ENCODE results near the gene CARD11.

CARD11 gene

DNA sequence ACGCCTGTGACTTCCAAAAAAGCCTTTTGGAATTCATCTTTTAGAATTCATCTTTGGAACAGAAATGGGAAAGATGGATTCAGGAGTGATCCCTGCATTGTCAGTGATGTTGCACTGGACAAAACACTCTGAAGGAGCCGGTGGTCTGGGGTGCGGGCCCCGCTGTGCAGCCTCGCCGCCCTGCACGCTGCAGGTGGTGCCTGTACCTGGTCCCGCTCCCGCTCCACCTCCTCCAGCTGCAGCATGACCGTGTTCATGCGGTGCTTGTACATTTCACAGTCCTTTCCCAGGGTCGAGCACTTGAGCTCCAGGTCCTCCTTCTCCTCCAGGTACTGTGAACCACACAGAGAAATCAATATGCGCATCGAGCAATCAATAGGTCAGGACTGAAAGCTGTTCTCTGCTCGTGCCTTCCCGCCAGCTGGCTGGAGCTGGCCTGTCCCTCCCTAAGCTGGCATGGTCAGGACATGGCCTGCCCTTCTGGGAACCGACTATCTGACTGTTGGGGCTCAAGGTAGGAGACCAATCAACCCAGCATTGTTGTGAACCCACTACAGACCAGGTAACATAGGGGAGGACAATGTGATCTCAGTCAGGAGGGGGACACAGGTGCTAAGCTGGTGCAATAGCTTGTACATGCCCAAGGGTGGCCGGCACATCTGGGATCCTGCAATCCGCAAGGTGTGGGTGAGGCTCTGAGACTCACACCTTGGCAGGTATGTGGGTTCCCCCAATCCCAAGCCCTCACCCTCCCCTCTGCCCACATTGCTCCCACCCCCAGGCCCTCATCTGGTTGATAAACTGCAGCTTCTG lies 105.8 kb downstream of the CARD11 start:
- DNase-seq = no peak

DNA sequence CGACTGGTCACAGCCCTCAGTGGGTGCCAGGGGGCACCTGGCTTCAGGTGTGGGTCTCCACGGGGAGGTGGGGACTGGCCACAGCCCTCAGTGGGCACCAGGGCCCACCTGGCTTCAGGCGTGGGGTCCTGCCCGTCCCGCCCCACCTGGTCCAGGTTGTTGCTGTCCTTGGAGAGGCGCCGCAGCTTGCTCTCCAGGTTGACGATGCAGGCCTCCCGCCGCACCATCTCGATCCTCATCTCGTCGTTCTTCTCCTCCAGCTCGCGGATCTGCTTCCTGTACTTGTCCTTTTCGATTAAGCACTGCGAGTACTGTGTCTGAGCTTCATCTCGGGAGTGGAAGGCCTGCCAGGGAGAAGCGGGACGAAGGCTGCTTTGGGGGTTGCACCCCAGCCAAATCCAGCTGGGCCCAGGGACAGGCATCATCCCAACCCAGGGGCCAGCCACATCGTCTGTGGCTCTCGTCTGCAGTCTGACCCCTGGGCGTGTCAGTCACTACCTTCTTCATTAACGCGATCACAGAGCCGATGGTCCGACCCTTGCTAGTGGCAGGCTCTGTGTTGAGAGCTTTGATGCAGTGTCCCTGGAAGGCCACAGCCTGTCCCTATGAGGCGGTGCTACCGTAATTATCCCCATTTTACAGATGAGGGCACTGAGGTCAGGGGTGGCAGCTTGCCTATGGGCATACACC lies 106.6 kb downstream of the CARD11 start:
- DNase-seq = no peak

DNA sequence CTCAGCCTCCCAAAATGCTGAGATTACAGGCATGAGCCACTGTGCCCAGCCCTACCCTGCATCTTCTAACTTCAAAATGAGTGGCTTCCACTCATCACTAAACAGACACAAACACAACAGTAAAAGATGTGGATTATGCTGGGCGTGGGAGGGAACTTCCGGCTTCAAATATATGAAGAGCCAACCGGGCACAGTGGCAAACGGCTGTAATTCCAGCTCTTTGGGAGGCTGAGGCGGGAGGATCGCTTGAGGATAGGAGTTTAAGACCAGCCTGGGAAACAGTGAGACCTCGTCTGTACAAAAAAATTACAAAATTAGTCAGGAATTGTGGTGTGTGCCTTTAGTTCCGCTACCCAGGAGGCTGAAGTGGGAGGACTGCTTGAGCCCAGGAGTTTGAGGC lies 107.4 kb downstream of the CARD11 start:
- no peak for DNase-seq

DNA sequence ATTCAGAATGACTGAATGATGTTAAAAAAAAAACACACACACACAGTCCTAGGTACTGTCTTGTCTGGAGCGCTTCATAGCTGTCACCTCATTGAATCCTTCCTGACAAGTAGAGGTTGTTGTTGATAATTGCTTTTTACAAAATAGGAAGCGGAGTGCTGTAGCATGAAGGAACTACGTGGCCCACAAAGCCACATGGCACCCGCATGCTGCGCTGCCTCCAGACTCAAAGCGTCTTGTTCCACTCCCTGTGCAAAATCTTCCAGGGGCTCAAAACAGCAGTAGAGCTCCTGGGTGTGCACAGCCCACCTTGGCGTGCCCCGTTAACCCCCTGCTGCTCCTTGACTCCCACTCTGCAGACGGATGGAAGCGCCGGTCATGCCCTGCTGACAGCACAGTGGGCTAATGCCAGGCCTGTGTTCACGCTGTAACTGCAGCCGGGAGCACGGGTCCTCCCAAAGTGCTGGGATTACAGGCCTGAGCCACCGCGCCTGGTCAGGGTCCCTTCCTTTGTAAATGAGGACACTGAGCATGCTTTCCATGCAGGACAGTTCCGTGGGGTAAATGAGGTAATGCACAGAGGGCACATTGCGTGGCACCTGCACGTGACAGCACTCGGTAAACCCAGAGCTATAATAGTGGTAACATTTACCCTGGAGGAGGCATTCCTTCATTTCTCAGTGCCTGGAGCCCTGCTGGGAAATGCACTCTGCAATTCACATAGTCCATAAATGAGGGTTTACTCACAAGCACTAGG lies 108.5 kb downstream of the CARD11 start:
- DNase-seq = no peak

DNA sequence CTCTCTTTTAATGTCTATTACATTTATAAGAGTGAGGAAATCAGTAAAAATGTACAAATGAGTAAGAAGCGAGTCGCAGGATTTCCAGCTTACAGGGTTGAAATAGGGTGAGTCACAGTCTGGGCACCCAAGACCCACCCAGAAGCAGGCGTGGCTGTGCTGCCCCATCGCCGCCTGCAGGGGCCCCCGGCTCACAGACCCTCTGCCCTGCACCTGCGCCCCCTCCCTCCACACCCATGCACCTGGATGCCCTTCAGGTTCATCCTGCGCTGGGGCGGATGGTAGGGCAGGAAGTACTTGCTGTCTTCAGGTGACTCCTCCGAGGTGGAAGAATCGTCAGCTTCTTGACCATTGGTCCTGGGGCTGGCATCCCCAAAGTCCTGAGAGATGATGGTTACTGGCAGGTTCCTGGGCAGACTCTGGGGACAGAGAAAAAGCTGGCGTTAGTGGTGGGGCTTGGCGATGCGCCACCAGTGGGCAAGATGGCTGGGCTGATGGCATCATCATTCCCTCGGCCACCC lies 109.4 kb downstream of the CARD11 start:
- peak in 1 of 2 experiments; percentile 45 for DNase-seq

DNA sequence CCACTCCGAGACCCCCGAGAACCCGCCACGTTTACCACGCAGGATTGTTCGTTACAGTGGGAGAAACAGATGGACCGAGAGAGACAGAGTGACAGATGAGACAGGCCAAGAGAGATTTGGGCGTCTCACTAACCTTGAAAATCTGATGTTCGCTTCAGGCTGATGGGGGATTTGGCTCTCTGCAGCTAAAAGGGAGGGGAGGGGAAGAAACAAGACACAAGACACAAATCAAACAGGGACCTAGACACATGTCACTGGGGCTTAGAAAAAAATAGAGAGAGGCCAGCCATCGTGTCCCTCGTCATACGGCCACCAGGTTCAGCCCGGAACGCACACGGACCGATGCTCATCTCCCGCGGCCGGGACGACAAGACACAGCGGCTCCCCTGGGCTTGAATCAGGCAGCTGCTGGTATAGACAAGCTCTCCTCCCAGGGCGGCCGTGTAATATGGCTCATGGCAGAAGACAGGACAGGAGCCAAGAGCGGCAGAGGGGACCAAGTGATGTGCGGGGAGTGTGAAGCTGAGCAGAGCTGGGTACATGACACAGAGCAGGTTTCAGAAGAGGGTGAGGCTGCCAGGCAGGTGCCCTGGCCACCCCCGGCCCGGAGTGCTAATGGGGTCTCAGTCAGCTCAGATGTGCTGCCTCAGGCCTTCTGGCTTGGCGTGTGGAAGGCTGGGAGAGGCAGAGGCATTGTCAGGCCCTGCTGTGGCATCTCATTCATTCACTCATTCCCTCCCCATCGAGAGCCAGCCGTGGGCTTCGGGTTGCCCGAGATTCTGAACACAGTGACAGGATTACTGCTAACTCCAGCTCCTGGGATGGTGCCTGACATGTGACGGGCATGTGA lies 111.0 kb downstream of the CARD11 start:
- DNase-seq = no peak

DNA sequence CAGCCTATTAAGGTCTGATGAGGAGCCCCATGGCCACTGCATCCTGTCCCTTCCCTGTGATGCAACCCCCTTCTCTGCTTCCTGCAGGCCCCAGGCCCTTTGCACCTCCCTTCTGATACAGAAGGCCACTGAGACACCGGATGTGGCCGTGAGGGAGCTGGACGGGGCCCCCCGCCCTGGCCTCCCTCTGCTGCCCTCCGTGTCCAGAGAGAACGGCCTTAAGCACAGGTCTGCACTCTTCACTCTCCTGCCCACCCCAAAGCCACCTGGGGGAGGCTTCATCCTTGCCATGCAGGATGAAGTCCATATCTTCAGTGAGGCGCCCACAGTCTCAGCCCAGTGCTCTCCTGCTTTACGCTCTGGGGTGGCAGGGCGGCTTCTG lies 112.6 kb downstream of the CARD11 start:
- no peak for DNase-seq

DNA sequence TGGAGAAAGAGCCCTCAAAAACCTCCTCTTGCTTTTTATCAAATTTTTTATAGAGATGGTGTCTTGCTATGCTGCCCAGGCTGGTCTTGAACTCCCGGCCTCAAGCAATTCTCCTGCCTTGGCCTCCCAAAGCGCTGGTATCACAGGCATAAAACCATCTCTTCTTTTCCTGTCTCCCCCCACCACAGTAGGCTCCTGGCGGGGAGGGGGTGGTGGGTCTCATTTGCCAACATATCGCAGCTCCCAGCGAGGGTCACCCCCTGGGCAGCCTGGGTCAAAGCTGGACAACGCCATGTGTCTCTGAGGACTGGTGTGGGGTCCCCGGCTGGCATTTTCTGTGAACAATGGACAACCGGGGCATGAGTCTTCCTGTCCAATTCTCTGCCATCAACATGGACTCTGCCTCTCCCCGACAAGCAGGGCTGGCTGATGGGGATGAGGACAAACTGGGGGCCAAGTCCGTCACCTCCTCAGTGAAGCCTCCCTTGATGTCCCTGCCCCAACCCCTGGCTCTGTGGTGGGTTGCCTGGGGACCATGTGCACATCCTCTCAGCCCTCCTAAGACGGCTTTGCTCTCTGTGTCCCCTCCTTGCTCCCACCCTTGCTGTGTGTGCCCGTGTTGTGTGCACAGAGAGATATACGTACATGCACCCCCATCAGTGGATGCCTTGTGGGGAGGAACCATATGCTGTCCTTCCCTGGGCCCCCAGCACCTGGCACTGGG lies 113.2 kb downstream of the CARD11 start:
- DNase-seq = no peak

DNA sequence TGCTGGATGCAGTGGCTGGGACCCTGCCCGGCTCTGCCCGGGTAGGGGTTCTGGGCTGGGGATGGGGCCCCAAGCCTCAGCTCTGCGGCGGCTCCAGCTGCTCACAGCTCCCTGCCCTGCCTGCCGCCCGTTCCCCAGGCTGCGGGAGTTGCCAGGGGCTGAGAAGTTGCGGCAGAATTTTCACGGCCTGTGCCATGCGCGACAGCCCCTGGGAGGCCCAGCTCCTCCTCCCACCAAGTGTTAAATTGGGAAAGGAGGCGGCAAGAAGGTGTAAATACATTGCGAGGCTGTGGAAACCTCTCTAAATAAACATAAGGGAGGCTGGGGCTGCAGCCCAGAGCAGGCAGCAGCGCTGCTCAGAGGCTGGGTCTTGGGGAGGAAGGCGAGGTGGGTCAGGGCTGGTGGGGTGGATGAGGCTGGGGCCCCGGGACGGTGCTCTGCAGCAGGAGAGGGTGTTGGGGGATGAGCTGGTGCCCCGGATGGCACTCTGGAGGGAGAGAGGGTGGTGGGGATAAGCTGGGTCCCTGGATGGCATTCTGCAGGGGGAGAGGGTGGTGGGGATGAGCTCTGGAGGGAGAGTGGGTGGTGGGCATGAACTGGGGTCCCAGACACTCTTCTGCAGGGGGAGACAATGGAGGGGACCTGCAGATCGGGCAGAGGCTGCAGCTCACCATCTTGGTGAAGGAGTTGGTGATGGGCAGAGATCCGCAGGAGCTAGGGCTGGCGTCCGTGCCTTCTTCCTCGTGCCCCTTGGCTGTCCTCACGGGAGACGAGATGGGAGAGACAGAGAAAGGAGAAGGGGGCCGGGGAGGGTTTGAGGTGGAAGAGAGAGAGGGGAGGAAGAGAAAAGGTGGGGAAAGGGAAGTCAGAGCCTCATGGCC lies 114.1 kb downstream of the CARD11 start:
- no peak for DNase-seq

DNA sequence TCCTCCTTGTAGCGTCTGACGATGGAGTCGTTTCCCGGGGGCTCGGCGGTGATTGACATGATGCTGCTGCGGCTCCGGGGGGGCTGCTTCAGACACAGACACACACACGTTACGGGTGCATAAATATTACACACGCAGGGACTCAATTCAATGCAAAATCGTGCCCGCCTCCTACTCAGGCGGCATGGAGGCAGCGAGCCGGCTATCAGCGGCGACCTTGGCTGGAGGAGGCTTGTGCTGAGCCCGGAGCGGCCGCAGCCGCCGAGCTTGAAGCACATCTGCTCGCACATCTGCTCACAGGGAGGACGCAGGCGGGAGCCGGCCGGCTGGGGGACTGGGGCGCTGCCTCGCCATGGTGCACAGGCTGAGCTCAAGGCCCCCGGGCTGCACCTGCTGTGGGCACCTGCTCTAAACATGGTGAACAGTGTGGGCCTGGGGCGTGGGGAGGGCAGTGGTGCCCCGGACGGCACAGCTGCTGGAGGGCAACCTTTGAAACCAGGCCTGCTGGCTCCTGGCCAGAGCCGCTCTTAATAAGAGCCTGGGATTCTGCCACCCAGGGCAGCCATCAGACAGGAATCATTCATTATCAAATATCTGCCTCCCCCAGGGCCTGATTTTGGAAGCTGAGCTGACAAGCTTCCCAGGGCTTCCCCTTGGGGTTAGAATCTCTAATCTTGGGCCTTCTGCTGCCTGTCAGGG lies 114.9 kb downstream of the CARD11 start:
- DNase-seq = no peak

DNA sequence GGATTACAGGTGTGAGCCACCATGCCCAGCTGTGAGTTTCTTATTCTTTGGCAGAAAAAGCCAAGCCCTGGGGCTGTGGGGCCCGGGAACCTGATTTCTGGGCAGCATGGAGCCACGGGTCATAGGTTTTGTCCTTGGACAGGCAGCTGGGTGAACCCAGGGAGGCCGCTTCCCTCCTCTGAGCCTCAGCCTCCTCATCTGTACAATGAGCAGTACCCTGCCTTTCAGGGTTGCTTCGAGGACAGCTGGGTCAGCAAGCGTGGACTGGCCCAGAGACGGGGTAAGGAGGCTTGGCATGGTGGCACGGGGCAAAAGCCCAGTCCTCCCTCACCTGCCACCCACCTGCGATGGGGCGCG lies 115.4 kb downstream of the CARD11 start:
- no peak for DNase-seq

DNA sequence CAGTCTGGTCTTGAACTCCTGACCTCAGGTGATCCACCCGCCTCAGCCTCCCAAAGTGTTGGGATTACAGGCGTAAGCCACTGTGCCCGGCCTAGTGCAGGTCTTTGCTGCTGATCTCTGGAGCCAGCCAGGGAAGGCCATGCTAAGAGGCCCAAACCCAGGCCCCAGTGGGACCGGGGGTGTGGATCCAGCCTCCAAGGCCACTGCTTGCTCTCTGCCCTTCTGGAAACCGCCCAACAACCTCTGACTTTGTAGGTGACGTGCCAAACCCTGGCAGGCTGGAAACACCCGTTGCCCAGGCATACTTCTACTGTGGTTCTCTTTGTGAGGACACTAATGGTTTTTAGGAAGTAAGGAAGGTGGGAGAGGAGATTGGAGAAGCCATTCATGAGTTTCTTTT lies 116.1 kb downstream of the CARD11 start:
- no peak for DNase-seq

DNA sequence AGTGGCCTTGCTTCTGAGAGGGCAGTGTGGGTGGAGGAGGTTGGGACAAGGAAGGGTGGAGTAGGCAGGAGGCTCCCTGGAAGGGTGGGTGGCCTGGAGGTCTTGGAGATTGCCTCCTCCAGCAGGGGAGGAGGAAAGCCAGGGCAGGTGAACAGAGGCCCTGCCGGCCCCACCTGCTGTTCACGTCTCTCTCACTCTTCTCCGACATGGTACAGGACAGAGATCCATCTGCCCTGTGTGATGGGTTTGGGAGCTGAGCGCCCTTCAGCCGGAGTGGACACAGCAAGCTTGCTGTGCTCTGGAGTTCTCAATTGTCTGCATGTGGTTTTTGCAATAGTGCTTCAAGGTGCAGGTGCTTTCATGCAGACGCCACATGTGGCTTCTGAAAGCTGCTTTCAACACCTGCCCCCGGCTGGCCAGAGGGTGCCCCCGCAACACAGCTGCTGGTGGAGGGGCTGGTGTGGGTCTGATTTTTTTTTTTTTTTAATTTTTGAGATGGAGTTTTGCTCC lies 116.7 kb downstream of the CARD11 start:
- no peak for DNase-seq

DNA sequence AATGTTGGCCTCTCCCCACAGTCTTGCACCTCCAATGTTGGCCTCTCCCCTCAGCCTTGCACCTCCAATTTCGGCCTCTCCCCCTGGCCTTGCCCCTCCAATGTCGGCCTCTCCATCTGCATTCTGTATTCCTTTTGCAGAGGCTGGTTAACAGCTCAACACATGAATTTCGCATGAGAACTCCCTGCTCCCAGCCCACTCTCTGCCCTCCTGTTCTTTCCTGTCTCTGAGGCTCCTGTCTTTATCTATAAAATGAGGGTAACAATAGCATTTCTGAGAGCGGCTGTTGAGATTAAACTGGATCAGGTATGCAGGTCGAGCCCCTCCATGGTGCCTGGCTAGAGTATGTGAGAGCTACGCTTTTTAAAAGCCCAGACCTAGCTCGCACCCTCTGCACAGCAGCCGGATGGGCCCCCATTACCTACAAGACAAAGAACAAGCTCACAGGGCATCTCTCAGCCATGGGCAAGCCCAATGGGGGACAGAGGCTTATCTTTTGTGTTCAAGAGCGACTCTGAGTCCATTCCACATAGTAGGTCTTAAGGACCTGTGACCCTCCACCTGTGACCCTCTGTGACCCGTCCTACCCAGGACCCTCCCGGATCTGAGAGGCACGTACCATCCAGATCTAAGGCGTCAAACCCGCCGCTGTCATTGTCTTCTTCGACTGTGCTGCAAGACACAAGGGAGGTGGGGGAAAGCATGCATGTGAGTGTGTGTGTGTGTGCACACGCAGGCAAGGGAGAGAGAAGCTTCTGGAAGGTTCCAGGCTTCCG lies 117.4 kb downstream of the CARD11 start:
- DNase-seq = no peak

DNA sequence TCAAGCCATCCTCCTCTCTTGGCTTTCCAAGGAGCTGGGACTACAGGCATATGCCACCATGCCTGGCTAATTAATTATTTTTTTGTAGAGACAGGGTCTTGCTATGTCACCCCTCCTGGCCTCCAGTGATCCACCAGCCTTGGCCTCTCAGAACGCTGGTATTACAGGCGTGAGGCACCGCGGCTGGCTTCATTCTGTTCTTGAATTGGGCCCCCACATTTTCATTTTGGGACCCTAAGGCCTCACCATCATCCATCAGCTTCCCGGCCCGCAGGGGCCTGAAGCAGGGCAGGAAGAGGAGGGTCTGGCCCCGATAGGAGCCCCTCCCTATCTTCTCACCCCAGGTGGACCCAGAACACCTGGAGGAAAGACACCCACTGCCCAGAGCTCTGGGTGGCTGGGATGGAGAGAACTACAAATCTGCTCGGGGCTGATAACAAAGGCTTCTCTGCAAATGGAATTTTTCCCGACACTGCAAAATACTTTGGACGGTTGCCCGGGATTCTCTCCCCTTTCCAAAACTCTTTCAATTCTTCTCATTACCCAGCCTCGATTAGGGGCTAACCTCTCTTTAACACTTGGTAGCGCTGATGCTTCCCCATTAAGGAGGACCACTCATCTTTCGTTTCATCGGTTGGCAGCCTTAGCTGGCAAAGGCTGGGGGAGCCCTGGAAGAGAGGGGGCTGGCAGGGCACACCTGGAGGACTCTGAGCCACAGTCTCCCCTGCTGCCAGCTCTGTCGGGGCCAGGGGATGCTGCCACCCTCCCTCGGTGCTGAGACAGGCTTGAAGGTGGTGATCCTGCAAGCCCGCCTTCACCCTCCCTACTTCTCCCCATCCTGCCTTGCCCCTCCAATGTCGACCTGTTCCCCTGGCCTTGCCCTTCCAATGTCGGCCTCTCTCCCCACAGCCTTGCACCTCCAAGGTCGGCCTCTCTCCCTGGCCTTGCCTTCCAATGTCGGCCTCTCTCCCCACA lies 118.5 kb downstream of the CARD11 start:
- no peak for DNase-seq

DNA sequence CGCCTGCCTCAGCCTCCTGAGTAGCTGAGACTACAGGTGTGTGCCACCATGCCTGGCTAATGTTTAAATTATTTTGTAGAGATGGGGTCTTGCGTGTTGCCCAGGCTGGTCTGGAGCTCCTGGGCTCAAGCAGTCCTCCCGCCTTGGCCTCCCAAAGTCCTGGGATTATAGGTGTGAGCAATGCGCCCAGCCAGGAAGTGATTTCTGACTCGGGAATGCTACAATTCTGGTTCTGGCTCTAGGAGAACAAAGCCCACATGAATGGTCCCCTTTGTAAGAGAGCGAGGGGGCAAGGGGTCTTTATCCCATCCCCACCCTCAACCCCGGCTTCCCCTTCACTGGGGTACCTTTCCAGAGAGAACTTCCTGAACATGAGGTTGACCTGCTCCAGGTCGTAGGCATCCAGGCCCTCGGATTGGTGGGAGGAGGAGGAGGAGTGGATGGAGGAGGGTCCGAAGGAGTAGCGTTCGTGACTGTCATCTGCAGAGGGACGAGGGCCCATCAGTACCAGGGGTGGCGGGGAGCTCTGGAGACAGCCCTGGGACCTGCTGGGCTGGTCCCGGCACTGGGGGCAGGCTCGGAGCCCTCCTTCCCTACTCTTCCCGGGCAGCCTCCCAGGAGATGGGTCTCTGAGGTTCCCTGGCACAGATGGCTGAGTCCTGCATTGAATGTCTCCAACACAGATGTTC lies 119.6 kb downstream of the CARD11 start:
- no peak for DNase-seq

DNA sequence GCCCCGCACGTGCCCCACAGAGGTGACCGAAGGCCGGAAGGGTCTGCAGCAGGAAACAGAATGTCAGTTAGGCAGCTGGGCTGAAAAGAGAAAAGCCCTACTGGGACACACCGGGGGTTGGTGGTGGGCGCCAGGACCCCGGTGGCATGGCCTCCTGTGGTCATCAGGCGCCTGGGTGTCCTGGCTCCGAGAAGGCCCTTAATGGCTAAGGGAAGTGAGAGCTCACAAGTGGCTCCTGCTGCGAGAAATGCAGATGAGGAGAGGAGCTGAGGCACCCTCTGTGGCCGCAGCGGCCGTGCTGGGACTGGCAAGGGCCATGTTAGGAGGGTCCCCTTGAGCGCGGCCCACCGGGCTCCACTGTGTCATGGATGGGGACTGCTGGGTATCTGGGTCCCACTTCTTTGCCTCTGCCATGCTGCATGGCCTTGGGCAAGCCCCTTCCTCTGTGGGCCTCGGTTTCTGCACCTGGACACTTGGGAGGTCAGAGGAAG lies 120.3 kb downstream of the CARD11 start:
- no peak for DNase-seq

Data from SW 1271 (cell line).